BE2C (cell line): Measurements from ENCODE around the gene VPS13D.

ENCODE experiments used
- DNase-seq: peaks from one replicate; pipeline ENCODE4 v3.0.0-alpha.2; 2020
- H3K27me3 ChIP-seq: fragments of 250-450 bp; sonication (Bioruptor Pico); 2 replicates; pipeline ENCODE4 v1.5.1; 2020; ENCODE audit warnings: mild to moderate bottlenecking
- H3K36me3 ChIP-seq: fragments of 250-450 bp; sonication (Bioruptor Pico); 2 replicates; pipeline ENCODE4 v1.5.1; 2020; ENCODE audit warnings: mild to moderate bottlenecking
- H3K4me1 ChIP-seq: fragments of 250-450 bp; sonication (Bioruptor Pico); 2 replicates; pipeline ENCODE4 v1.5.1; 2020
- H3K4me3 ChIP-seq: 2 replicates; pipeline ENCODE4 v1.5.1; 2011; ENCODE audit warnings: low read depth, low read length
- H3K9me3 ChIP-seq: fragments of 250-450 bp; sonication (Bioruptor Pico); 2 replicates; pipeline ENCODE4 v1.5.1; 2020
- CTCF ChIP-seq: IDR thresholded peaks from 2 replicates; pipeline ENCODE4 v1.5.1; 2012; ENCODE audit warnings: mild to moderate bottlenecking, low read depth, low read length

VPS13D gene

GRCh38 chr1:12527564-12527963, 297.7 kb downstream of the VPS13D start:
- Histone ChIP-seq H3K9me3 (no peaks in the 10 kb centered on the region), H3K36me3 (no peaks in the 10 kb centered on the region), H3K27me3 (no peaks in the 10 kb centered on the region), H3K4me1 (no peaks in the 10 kb centered on the region), H3K4me3 (no peak overlapping the region)
- TF ChIP-seq CTCF, result no peak
- DNase-seq, result no peak

- Histone ChIP-seq H3K9me3 (no peaks in the 10 kb centered on the region), H3K27me3 (no peaks in the 10 kb centered on the region), H3K4me1 (no peaks in the 10 kb centered on the region), H3K4me3 (no peak overlapping the region), H3K36me3 (no peaks in the 10 kb centered on the region)
- no peak for DNase-seq
- no peak for TF ChIP-seq CTCF
Observed at GRCh38 chr1:12528021-12528852, 298.4 kb downstream of the VPS13D start.

- Histone ChIP-seq H3K4me3 (no peak overlapping the region), H3K9me3 (no peaks in the 10 kb centered on the region), H3K4me1 (no peaks in the 10 kb centered on the region), H3K36me3 (no peaks in the 10 kb centered on the region), H3K27me3 (no peaks in the 10 kb centered on the region)
- no peak for TF ChIP-seq CTCF
- no peak for DNase-seq
Observed at GRCh38 chr1:12529640-12530174, 299.9 kb downstream of the VPS13D start.

- no peaks in the 10 kb centered on the region for H3K36me3 ChIP-seq
- no peaks in the 10 kb centered on the region for H3K9me3 ChIP-seq
- no peak overlapping the region for H3K4me3 ChIP-seq
- no peaks in the 10 kb centered on the region for H3K4me1 ChIP-seq
- DNase-seq, result no peak
- TF ChIP-seq CTCF, result no peak
- H3K27me3 ChIP-seq, result no peaks in the 10 kb centered on the region
Observed at GRCh38 chr1:12530462-12531178, 300.8 kb downstream of the VPS13D start.

GRCh38 chr1:12531179-12531499, 301.3 kb downstream of the VPS13D start:
- TF ChIP-seq CTCF, result no peak
- H3K27me3 ChIP-seq, result no peaks in the 10 kb centered on the region

More at GRCh38 chr1:12531179-12531499, 301.3 kb downstream of the VPS13D start:
- H3K4me3 ChIP-seq, result no peak overlapping the region
- DNase-seq, result no peak
- H3K36me3 ChIP-seq, result no peaks in the 10 kb centered on the region
- no peaks in the 10 kb centered on the region for H3K4me1 ChIP-seq
- H3K9me3 ChIP-seq, result no peaks in the 10 kb centered on the region
